HepG2 (cell line): ENCODE results near the gene LRP5. TPM values are rescaled to one million over a fixed set of nuclear protein-coding genes. Genes with fewer than 3 reads are reported as not detected.
A peak's percentile ranks its signal among the peaks of the same experiment; 100 is the strongest.

Experiments
- ARNT2 ChIP-seq: sonication (generic); formaldehyde crosslinking; IDR thresholded peaks from 2 replicates; pipeline ENCODE4 v1.8.0; 2022; ENCODE audit warnings: mild to moderate bottlenecking, low read depth, missing genetic modification reagents, moderate library complexity
- BRD4 ChIP-seq: sonication (generic); formaldehyde crosslinking; IDR thresholded peaks from 2 replicates; pipeline ENCODE4 v1.4.0; 2020; ENCODE audit warnings: missing genetic modification reagents
- FOXC1 ChIP-seq: sonication (generic); formaldehyde crosslinking; IDR thresholded peaks from 2 replicates; pipeline ENCODE4 v1.8.0; 2022; ENCODE audit warnings: mild to moderate bottlenecking, missing genetic modification reagents, borderline replicate concordance
- HNRNPUL1 ChIP-seq: fragments of 200-400 bp; formaldehyde crosslinking; IDR thresholded peaks from 2 replicates; pipeline ENCODE4 v1.6.1; 2017; ENCODE audit warnings: low read depth, mild to moderate bottlenecking, low read length, moderate library complexity
- JUNB ChIP-seq: sonication (generic); formaldehyde crosslinking; IDR thresholded peaks from 2 replicates; pipeline ENCODE4 v1.8.0; 2022; ENCODE audit warnings: missing genetic modification reagents, mild to moderate bottlenecking, borderline replicate concordance
- MTA1 ChIP-seq: sonication (generic); formaldehyde crosslinking; IDR thresholded peaks from 2 replicates; pipeline ENCODE4 v1.4.0; 2020; ENCODE audit warnings: missing genetic modification reagents, mild to moderate bottlenecking, borderline replicate concordance
- MXD4 ChIP-seq: IDR thresholded peaks from 2 replicates; pipeline ENCODE4 v1.6.1; 2016; ENCODE audit warnings: mild to moderate bottlenecking, missing biosample characterization, missing genetic modification reagents
- NR3C1 ChIP-seq: sonication (generic); formaldehyde crosslinking; IDR thresholded peaks from 2 replicates; pipeline ENCODE4 v1.4.0; 2020; ENCODE audit warnings: missing genetic modification reagents
- PHF21A ChIP-seq: sonication (generic); formaldehyde crosslinking; IDR thresholded peaks from 2 replicates; pipeline ENCODE4 v1.5.0; 2020; ENCODE audit warnings: mild to moderate bottlenecking, missing genetic modification reagents
- RBFOX2 ChIP-seq: fragments of 200-400 bp; formaldehyde crosslinking; IDR thresholded peaks from 2 replicates; pipeline ENCODE4 v1.6.1; 2017; ENCODE audit warnings: low read depth, mild to moderate bottlenecking, low read length
- U2AF1 ChIP-seq: fragments of 200-400 bp; formaldehyde crosslinking; optimal IDR thresholded peaks from 2 replicates; pipeline ENCODE3; 2017; ENCODE audit warnings: mild to moderate bottlenecking, low read depth, low read length
- ZBTB4 ChIP-seq: sonication (generic); formaldehyde crosslinking; IDR thresholded peaks from 2 replicates; pipeline ENCODE4 v1.4.0; 2020; ENCODE audit warnings: missing genetic modification reagents, mild to moderate bottlenecking, borderline replicate concordance
- ZFY ChIP-seq: sonication (generic); formaldehyde crosslinking; IDR thresholded peaks from 2 replicates; pipeline ENCODE4 v1.4.0; 2020; ENCODE audit warnings: missing genetic modification reagents
- ZNF180 ChIP-seq: sonication (generic); formaldehyde crosslinking; IDR thresholded peaks from 2 replicates; pipeline ENCODE4 v1.4.0; 2020; ENCODE audit warnings: low read depth, missing genetic modification reagents, borderline replicate concordance
- ZNF317 ChIP-seq: sonication (generic); formaldehyde crosslinking; IDR thresholded peaks from 2 replicates; pipeline ENCODE4 v1.5.0; 2020; ENCODE audit warnings: mild to moderate bottlenecking, missing genetic modification reagents
- ZNF572 ChIP-seq: sonication (generic); formaldehyde crosslinking; IDR thresholded peaks from 2 replicates; pipeline ENCODE4 v1.5.1; 2020; ENCODE audit warnings: mild to moderate bottlenecking, missing genetic modification reagents
- ZNF672 ChIP-seq: sonication (generic); formaldehyde crosslinking; IDR thresholded peaks from 2 replicates; pipeline ENCODE4 v1.8.1; 2022; ENCODE audit warnings: missing genetic modification reagents
- ZNF749 ChIP-seq: sonication (generic); formaldehyde crosslinking; IDR thresholded peaks from 2 replicates; pipeline ENCODE4 v1.8.0; 2022; ENCODE audit warnings: mild to moderate bottlenecking, missing genetic modification reagents, moderate library complexity, borderline replicate concordance
- ZSCAN29 ChIP-seq: sonication (generic); formaldehyde crosslinking; conservative IDR thresholded peaks from 2 replicates; pipeline ENCODE4 v1.4.0; 2020; ENCODE audit warnings: mild to moderate bottlenecking, missing genetic modification reagents
- polyA plus RNA-seq, 8 experiments: library from polyadenylated mRNA; depleted of rRNA in 3 of 8; stranded (reverse) in 7 of 8; unstranded in 1 of 8; fragments of >200 nt; fragmentation: Illumina TruSeq in 4 of 8; extraction: Trizol in 4 of 8; gene quantifications; 2 replicates each; pipeline versions ENCODE4 v1.2.1 to v1.2.3, GENCODE V29; 2011 to 2016; ENCODE audit warnings: low read depth in 4 of 8, missing spikeins in 1 of 8, mixed read lengths in 1 of 8; ENCODE audit not compliant: insufficient read depth in 1 of 8
- total RNA-seq, 5 experiments: library from RNA; depleted of rRNA; stranded (reverse); fragments of >200 nt; fragmentation: Illumina TruSeq; extraction: Trizol; gene quantifications; 2 replicates each; pipeline ENCODE4 v1.2.3, GENCODE V29; 2016; ENCODE audit warnings: low read depth in 1 of 5
- TF ChIP-seq, protein P1 (sequence below): IDR thresholded peaks from 2 replicates; pipeline ENCODE4 v1.6.1; 2012; ENCODE audit warnings: low read length, improper control_type of control experiment
- TF ChIP-seq, protein P2 (sequence below): sonication (generic); formaldehyde crosslinking; IDR thresholded peaks from 2 replicates; pipeline ENCODE4 v1.4.0; 2020; ENCODE audit warnings: mild to moderate bottlenecking, low read depth, missing genetic modification reagents

Gene LRP5
- total and polyA plus RNA-seq, 2 of the 13 experiments (the other 11 are each of a cell fraction or from before 2014, with no cell fraction given), result 40.4 to 64.0 TPM

- TF ChIP-seq, protein P1, sequence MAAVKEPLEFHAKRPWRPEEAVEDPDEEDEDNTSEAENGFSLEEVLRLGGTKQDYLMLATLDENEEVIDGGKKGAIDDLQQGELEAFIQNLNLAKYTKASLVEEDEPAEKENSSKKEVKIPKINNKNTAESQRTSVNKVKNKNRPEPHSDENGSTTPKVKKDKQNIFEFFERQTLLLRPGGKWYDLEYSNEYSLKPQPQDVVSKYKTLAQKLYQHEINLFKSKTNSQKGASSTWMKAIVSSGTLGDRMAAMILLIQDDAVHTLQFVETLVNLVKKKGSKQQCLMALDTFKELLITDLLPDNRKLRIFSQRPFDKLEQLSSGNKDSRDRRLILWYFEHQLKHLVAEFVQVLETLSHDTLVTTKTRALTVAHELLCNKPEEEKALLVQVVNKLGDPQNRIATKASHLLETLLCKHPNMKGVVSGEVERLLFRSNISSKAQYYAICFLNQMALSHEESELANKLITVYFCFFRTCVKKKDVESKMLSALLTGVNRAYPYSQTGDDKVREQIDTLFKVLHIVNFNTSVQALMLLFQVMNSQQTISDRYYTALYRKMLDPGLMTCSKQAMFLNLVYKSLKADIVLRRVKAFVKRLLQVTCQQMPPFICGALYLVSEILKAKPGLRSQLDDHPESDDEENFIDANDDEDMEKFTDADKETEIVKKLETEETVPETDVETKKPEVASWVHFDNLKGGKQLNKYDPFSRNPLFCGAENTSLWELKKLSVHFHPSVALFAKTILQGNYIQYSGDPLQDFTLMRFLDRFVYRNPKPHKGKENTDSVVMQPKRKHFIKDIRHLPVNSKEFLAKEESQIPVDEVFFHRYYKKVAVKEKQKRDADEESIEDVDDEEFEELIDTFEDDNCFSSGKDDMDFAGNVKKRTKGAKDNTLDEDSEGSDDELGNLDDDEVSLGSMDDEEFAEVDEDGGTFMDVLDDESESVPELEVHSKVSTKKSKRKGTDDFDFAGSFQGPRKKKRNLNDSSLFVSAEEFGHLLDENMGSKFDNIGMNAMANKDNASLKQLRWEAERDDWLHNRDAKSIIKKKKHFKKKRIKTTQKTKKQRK, result no peak
- TF ChIP-seq MTA1 (CRISPR knock-in tag) (peak; percentile 27; the same call in 1 of the 2 replicates), JUNB (CRISPR knock-in tag) (no peak), ZBTB4 (CRISPR knock-in tag) (peak; percentile 90; the same call in 1 of the 2 replicates), U2AF1 (no peak), ZNF672 (CRISPR knock-in tag) (0 out of 2 replicates have a peak, but pooled peaks have one; percentile 65), BRD4 (CRISPR knock-in tag) (0 out of 2 replicates have a peak, but pooled peaks have one; percentile 78), HNRNPUL1 (no peak), PHF21A (CRISPR knock-in tag) (peak; percentile 85), ZSCAN29 (peak; percentile 90; the same call in 1 of the 2 replicates), RBFOX2 (peak; percentile 55), MXD4 (CRISPR knock-in tag) (peak; percentile 71; the same call in 1 of the 2 replicates), ZNF317 (CRISPR knock-in tag) (peak; percentile 90), NR3C1 (CRISPR knock-in tag) (no peak), ZNF180 (no peak), ZNF749 (CRISPR knock-in tag) (no peak), ZFY (CRISPR knock-in tag) (peak; percentile 43; the same call in 1 of the 2 replicates), ARNT2 (no peak), ZNF572 (peak; percentile 30; the same call in 1 of the 2 replicates), FOXC1 (CRISPR knock-in tag) (peak; percentile 79; the same call in 1 of the 2 replicates)
- TF ChIP-seq, protein P2, sequence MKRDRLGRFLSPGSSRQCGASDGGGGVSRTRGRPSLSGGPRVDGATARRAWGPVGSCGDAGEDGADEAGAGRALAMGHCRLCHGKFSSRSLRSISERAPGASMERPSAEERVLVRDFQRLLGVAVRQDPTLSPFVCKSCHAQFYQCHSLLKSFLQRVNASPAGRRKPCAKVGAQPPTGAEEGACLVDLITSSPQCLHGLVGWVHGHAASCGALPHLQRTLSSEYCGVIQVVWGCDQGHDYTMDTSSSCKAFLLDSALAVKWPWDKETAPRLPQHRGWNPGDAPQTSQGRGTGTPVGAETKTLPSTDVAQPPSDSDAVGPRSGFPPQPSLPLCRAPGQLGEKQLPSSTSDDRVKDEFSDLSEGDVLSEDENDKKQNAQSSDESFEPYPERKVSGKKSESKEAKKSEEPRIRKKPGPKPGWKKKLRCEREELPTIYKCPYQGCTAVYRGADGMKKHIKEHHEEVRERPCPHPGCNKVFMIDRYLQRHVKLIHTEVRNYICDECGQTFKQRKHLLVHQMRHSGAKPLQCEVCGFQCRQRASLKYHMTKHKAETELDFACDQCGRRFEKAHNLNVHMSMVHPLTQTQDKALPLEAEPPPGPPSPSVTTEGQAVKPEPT (CRISPR knock-in tag), result no peak
Measured at GRCh38 chr11:68315171-68315920, 3.0 kb downstream of the LRP5 start (continued).
